Testis (tissue), 3 donors: ENCODE measurements around the gene ADISSP. TPM values are rescaled to one million over a fixed set of nuclear protein-coding genes. Genes with fewer than 3 reads are reported as not detected.
A peak's percentile ranks its signal among the peaks of the same experiment; 100 is the strongest.

Experiments
- DNase-seq: peaks from one replicate; pipeline ENCODE4 v3.0.0-alpha.2; 2019
- H3K27ac ChIP-seq, 2 donors: fragments of 200-600 bp; sonication (generic); one replicate each; pipeline ENCODE4 v1.5.1; 2019
- H3K27me3 ChIP-seq: fragments of 200-600 bp; sonication (generic); one replicate; pipeline ENCODE4 v1.5.1; 2019
- H3K36me3 ChIP-seq: fragments of 200-600 bp; sonication (generic); one replicate; pipeline ENCODE4 v1.5.1; 2017; ENCODE audit warnings: low read depth; ENCODE audit errors: missing control alignments
- H3K4me1 ChIP-seq: fragments of 200-600 bp; sonication (generic); one replicate; pipeline ENCODE4 v1.5.1; 2019
- H3K4me3 ChIP-seq, 2 donors: fragments of 200-600 bp; sonication (generic); one replicate each; pipeline ENCODE4 v1.5.1; 2017 to 2019
- H3K9me3 ChIP-seq: fragments of 200-600 bp; sonication (generic); one replicate; pipeline ENCODE4 v1.5.1; 2017
- CTCF ChIP-seq, 3 experiments: fragments of 450-650 bp in 2 of 3; fragments of 200-600 bp in 1 of 3; sonication (generic) in 1 of 3; IDR thresholded peaks; one replicate each; pipeline ENCODE4 v1.5.1; 2016 to 2019; ENCODE audit warnings: antibody characterized with exemption in 3 of 3, mild to moderate bottlenecking in 2 of 3, moderate library complexity in 1 of 3
- POLR2A ChIP-seq: fragments of 450-650 bp; IDR thresholded peaks from one replicate; pipeline ENCODE4 v1.6.1; 2017; ENCODE audit warnings: antibody characterized with exemption, mild to moderate bottlenecking, moderate library complexity
- WGBS, 2 donors: methylation state at CpG; one replicate each; pipeline ENCODE4 v1.1.5; 2018; 5-methylcytosine and 5-hydroxymethylcytosine counted together
- intact Hi-C: fragments of 100-400 bp; cut with DNase I; formaldehyde crosslinking; loops from one replicate; pipeline ENCODE4 v1.15.1; 2023; ENCODE audit warnings: low total_unique reads
- polyA plus RNA-seq: library from polyadenylated mRNA; stranded (reverse); fragments of 350-450 nt; fragmentation: Illumina TruSeq; extraction: RNeasy Lipid Tissue Mini Kit (QIAGEN cat#74804); gene quantifications from one replicate; pipeline ENCODE4 v1.2.3, GENCODE V29; 2014; ENCODE audit warnings: low read depth, low replicate concordance; ENCODE audit not compliant: insufficient read depth
- total RNA-seq, 2 donors: library from RNA; depleted of rRNA; stranded (reverse); fragments of >200 nt; gene quantifications; one replicate each; pipeline ENCODE4 v1.2.3, GENCODE V29; 2016

ADISSP gene
- total and polyA plus RNA-seq, 3 donors from 2014 or later = 17.6 to 36.5 (median 19.7) TPM

GRCh38 chr20:3743251-3743650, 24.3 kb downstream of the ADISSP start:
- no peaks in the 10 kb centered on the region for H3K9me3 ChIP-seq
- no peak for DNase-seq
- no peaks in the 10 kb centered on the region for H3K36me3 ChIP-seq
- intact Hi-C loops = no loop called here
- TF ChIP-seq POLR2A (no peak), CTCF (IDR thresholded peaks at IDR 0.05) (no peak)
- no peaks in the 10 kb centered on the region for H3K27me3 ChIP-seq
- no peak overlapping the region for H3K4me3 ChIP-seq
- no peak overlapping the region for H3K27ac ChIP-seq
- peaks cover 7% of the 10 kb centered on the region for H3K4me1 ChIP-seq
- WGBS, 2 donors = 87 to 97% methylated on average over 2 of the region's 2 CpGs

- no peak for DNase-seq
Observed at GRCh38 chr20:3741836-3742458, 25.6 kb downstream of the ADISSP start.

GRCh38 chr20:3740615-3741301, 26.8 kb downstream of the ADISSP start:
- DNase-seq = no peak
- Histone ChIP-seq H3K9me3 (no peaks in the 10 kb centered on the region), H3K4me1 (peaks cover 7% of the 10 kb centered on the region), H3K4me3 (no peak overlapping the region), H3K36me3 (no peaks in the 10 kb centered on the region), H3K27me3 (no peaks in the 10 kb centered on the region), H3K27ac (no peak overlapping the region)
- intact Hi-C loops = no loop called here
- WGBS, 2 donors = 84 to 86% methylated on average over 12 to 15 of the region's 15 CpGs
- TF ChIP-seq CTCF (IDR thresholded peaks at IDR 0.05) = no peak
- no peak for TF ChIP-seq POLR2A

More at GRCh38 chr20:3741836-3742458, 25.6 kb downstream of the ADISSP start:
- H3K27ac ChIP-seq = no peak overlapping the region
- no peak overlapping the region for H3K4me3 ChIP-seq
- H3K9me3 ChIP-seq = no peaks in the 10 kb centered on the region
- 74 to 84% methylated on average over 4 to 7 of the region's 7 CpGs for WGBS, 2 donors
- no peaks in the 10 kb centered on the region for H3K36me3 ChIP-seq
- no peak for TF ChIP-seq CTCF (IDR thresholded peaks at IDR 0.05)
- TF ChIP-seq POLR2A = no peak
- no peaks in the 10 kb centered on the region for H3K27me3 ChIP-seq
- peaks cover 7% of the 10 kb centered on the region for H3K4me1 ChIP-seq
- intact Hi-C loops = no loop called here

GRCh38 chr20:3739926-3740451, 27.6 kb downstream of the ADISSP start:
- Histone ChIP-seq H3K27me3 (no peaks in the 10 kb centered on the region), H3K36me3 (no peaks in the 10 kb centered on the region), H3K4me1 (peaks cover 7% of the 10 kb centered on the region), H3K27ac (peak overlapping the region in 1 of 2 donors; percentile 71), H3K4me3 (no peak overlapping the region), H3K9me3 (no peaks in the 10 kb centered on the region)
- TF ChIP-seq CTCF (IDR thresholded peaks at IDR 0.05) = no peak
- no peak for TF ChIP-seq POLR2A
- intact Hi-C loops = no loop called here
- no peak for DNase-seq
- 65% methylated on average over 7 of the region's 7 CpGs; no CpG with 5 or more reads in 1 of the 2 donors for WGBS, 2 donors
